HL-60 (cell line): ENCODE results near the gene AXL.

Experiments used
- CTCF ChIP-seq: IDR thresholded peaks from one replicate; pipeline ENCODE4 v1.5.1; 2011; ENCODE audit warnings: low read length, control low read depth, inconsistent platforms; ENCODE audit not compliant: insufficient read depth
- GABPA ChIP-seq: IDR thresholded peaks from 2 replicates; pipeline ENCODE4 v1.6.1; 2012; ENCODE audit warnings: low read depth
- POLR2AphosphoS5 ChIP-seq: IDR thresholded peaks from 2 replicates; pipeline ENCODE4 v1.6.1; 2012; ENCODE audit warnings: low read depth
- REST ChIP-seq: IDR thresholded peaks from 2 replicates; pipeline ENCODE4 v1.6.1; 2012; ENCODE audit warnings: low read depth; ENCODE audit not compliant: insufficient replicate concordance

- TF ChIP-seq CTCF (no peak), GABPA (no peak), POLR2AphosphoS5 (no peak), REST (no peak)
These were observed 12.6 kb upstream of the AXL start for GRCh38 chr19:41206456-41206855.
